Neural cell (in vitro differentiated cells): ENCODE results near the gene ERMAP.

Experiments used
- EP300 ChIP-seq: fragments of 450-650 bp; conservative IDR thresholded peaks from 2 replicates; pipeline ENCODE4 v1.6.1; 2014; ENCODE audit warnings: antibody characterized with exemption, mild to moderate bottlenecking, moderate library complexity; ENCODE audit not compliant: poor library complexity, severe bottlenecking
- POLR2AphosphoS5 ChIP-seq: IDR thresholded peaks from 2 replicates; pipeline ENCODE4 v1.6.1; 2012
- TF ChIP-seq, protein P1 (sequence below): fragments of 450-650 bp; IDR thresholded peaks from 2 replicates; pipeline ENCODE4 v1.5.1; 2014; ENCODE audit warnings: antibody characterized with exemption, mild to moderate bottlenecking, moderate library complexity; ENCODE audit not compliant: poor library complexity, severe bottlenecking
- TF ChIP-seq, protein P2 (sequence below): IDR thresholded peaks from 2 replicates; pipeline ENCODE4 v1.6.1; 2012; ENCODE audit warnings: borderline replicate concordance

DNA sequence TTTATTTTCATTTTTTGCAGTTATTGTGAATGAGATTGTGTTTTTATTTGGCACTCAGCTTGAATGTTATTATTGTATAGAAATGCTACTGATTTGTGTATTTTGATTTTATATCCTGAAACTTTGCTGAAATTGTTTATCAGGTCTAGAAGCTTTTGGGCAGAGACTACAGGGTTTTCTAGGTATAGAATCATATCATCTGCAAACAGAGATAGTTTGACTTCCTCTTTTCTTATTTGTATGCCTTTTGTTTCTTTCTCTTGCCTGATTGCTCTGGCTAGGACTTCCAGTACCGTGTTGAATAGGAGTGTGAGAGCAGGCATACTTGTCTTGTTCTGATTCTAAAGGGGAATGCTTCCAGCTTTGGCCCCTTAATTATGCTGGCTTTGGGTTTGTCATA, 56.7 kb downstream of the ERMAP start:
- TF ChIP-seq, protein P1, sequence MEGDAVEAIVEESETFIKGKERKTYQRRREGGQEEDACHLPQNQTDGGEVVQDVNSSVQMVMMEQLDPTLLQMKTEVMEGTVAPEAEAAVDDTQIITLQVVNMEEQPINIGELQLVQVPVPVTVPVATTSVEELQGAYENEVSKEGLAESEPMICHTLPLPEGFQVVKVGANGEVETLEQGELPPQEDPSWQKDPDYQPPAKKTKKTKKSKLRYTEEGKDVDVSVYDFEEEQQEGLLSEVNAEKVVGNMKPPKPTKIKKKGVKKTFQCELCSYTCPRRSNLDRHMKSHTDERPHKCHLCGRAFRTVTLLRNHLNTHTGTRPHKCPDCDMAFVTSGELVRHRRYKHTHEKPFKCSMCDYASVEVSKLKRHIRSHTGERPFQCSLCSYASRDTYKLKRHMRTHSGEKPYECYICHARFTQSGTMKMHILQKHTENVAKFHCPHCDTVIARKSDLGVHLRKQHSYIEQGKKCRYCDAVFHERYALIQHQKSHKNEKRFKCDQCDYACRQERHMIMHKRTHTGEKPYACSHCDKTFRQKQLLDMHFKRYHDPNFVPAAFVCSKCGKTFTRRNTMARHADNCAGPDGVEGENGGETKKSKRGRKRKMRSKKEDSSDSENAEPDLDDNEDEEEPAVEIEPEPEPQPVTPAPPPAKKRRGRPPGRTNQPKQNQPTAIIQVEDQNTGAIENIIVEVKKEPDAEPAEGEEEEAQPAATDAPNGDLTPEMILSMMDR: no peak
- TF ChIP-seq EP300 (no peak), POLR2AphosphoS5 (no peak)
- TF ChIP-seq, protein P2, sequence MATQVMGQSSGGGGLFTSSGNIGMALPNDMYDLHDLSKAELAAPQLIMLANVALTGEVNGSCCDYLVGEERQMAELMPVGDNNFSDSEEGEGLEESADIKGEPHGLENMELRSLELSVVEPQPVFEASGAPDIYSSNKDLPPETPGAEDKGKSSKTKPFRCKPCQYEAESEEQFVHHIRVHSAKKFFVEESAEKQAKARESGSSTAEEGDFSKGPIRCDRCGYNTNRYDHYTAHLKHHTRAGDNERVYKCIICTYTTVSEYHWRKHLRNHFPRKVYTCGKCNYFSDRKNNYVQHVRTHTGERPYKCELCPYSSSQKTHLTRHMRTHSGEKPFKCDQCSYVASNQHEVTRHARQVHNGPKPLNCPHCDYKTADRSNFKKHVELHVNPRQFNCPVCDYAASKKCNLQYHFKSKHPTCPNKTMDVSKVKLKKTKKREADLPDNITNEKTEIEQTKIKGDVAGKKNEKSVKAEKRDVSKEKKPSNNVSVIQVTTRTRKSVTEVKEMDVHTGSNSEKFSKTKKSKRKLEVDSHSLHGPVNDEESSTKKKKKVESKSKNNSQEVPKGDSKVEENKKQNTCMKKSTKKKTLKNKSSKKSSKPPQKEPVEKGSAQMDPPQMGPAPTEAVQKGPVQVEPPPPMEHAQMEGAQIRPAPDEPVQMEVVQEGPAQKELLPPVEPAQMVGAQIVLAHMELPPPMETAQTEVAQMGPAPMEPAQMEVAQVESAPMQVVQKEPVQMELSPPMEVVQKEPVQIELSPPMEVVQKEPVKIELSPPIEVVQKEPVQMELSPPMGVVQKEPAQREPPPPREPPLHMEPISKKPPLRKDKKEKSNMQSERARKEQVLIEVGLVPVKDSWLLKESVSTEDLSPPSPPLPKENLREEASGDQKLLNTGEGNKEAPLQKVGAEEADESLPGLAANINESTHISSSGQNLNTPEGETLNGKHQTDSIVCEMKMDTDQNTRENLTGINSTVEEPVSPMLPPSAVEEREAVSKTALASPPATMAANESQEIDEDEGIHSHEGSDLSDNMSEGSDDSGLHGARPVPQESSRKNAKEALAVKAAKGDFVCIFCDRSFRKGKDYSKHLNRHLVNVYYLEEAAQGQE: no peak
